Stromal cell of bone marrow (primary cell): ENCODE data around the gene ESRP2.

Experiments used
- DNase-seq: peaks from one replicate; pipeline ENCODE4 v3.0.0-alpha.2; 2012; ENCODE audit warnings: low read depth

ESRP2 gene

GRCh38 chr16:68217506-68217905 is 18.4 kb downstream of the ESRP2 start:
- no peak for DNase-seq

GRCh38 chr16:68216240-68216639 is 19.7 kb downstream of the ESRP2 start:
- DNase-seq = no peak

GRCh38 chr16:68215302-68215701 is 20.6 kb downstream of the ESRP2 start:
- no peak for DNase-seq

GRCh38 chr16:68214726-68215125 is 21.2 kb downstream of the ESRP2 start:
- DNase-seq = no peak

- no peak for DNase-seq
These were observed 29.7 kb downstream of the ESRP2 start for GRCh38 chr16:68206245-68206644.

GRCh38 chr16:68202091-68202519 is 33.8 kb downstream of the ESRP2 start:
- DNase-seq = no peak

- DNase-seq = peak; percentile 19
These were observed 35.7 kb downstream of the ESRP2 start for GRCh38 chr16:68200088-68200783.

- DNase-seq = no peak
These were observed 38.7 kb downstream of the ESRP2 start for GRCh38 chr16:68197250-68197649.

GRCh38 chr16:68194251-68194650 is 41.7 kb downstream of the ESRP2 start:
- DNase-seq = no peak

- DNase-seq = no peak
These were observed 45.0 kb downstream of the ESRP2 start for GRCh38 chr16:68190736-68191510.

- DNase-seq = no peak
These were observed 45.8 kb downstream of the ESRP2 start for GRCh38 chr16:68190081-68190480.

GRCh38 chr16:68188170-68188569 is 47.8 kb downstream of the ESRP2 start:
- no peak for DNase-seq

GRCh38 chr16:68187505-68187904 is 48.4 kb downstream of the ESRP2 start:
- no peak for DNase-seq

GRCh38 chr16:68186877-68187276 is 49.0 kb downstream of the ESRP2 start:
- DNase-seq = no peak

- DNase-seq = no peak
These were observed 52.9 kb downstream of the ESRP2 start for GRCh38 chr16:68183046-68183445.

GRCh38 chr16:68179855-68180254 is 56.1 kb downstream of the ESRP2 start:
- DNase-seq = no peak

- no peak for DNase-seq
These were observed 56.6 kb downstream of the ESRP2 start for GRCh38 chr16:68179196-68179795.
